NCI-H2107 treated with DMSO at 0.1 percent for 48 hours (cell line): Measurements from ENCODE around the gene ERG.

Experiments
- DNase-seq: peaks from one replicate; lab custom pipeline; 2025; ENCODE audit not compliant: unreplicated experiment; lab: John Stamatoyannopoulos, UW

Gene ERG

DNA sequence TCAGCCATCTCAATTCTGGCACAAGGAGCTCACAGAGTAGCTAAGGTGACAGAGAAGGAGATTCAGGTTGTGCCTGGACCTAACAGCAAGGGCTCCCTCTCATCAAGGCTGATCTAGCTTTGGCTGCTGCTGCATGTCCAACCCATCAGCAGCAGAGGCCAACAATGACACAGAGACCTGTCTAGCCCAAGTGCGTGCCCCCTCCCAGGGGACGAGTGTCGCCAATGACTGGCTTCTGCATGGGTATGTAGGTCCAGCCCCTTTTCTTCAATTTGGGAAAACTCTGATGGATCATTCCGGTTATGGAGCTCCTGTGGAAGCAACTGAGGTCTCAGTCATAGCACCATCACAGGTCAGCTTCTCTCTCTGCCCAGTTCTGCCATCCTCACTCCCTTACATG is 158.1 kb downstream of the ERG start:
- no peak for DNase-seq

DNA sequence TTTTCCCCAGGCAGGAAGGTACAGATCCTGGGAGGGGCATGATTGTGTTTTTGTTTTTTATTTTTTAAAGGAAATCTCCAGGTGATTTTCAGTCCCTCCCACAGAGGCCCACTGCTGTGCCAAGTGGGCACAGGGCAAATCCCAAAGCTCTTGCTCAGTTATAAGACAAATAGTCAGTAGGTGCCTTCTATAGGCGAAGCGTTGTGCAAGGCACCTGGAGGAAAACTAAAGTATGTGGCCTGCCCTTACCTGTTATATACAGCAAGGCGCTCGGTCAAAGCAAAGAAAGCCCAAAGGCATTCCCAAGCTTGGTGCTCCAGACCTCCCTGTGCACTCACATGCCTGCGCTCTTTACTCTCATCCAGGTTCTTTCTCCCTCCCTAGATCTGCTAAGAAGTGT is 160.5 kb downstream of the ERG start:
- DNase-seq: no peak

GRCh38 chr21:38334866-38335265 is 163.4 kb downstream of the ERG start:
- DNase-seq: no peak

GRCh38 chr21:38333301-38334272 is 164.7 kb downstream of the ERG start:
- DNase-seq: no peak

DNA sequence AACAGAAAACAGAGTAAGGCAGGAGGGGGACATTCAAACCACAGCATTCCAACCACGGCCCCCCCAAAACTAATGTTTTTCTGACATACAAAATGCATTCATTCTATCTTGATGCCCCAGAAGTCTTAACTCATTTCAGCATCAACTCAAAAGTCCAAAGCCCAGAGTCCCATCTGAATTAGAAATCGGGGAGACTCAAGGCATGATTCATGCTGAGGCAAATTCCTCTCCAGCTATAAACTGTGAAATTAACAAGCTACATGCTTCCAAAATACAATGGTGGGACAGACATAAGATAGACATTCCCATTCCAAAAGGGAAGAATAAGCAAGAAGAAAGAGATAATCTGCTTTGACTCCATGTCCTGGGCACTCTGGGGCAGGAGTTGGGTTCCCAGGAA is 167.6 kb downstream of the ERG start:
- DNase-seq: no peak
